ENCODE measurements around the gene CCDC172.
"Not testable (repeated sequence)": the region's sequence is repeated elsewhere in the genome, so short reads cannot be mapped to it uniquely, and the experiment has no call there.

CCDC172 gene

DNA sequence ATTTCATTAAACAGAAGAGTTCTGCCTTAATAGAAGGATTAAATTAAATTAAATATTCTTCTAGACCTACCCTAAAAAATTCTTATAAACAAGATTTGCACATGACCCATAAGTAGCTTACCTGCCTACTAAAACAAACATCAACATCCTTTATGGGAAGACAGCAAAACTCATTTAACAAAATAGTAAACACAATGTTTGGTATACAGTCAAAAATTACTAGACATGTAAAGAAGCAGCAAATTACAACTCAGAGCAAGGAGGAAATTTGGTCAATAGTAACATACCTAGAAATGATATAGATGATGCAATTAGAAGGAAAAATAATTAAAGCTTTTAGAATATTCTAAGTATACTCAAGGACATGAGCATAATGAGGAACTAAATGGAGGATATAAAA, 27.9 kb downstream of the CCDC172 start:
- no peak for DNase-seq

- DNase-seq: no peak
Observed at GRCh38 chr10:116353817-116354216, 29.6 kb downstream of the CCDC172 start.

DNA sequence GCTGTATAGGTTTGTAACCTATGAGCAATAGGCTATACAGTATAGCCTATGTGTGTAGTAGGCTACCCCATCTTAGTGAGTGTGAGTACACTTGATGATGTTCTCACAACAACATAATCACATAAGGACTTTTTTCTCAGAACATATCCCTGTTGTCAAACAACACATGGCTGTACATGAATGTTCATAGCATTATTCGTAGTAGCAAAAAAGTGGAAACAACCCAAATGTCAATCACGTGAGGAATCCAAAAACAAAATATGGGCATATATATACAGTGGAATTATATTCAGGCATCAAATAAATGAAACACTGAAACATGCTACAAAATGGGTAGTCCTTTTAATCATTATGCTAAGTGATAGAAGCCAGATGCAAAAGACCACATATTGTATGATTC, 31.1 kb downstream of the CCDC172 start:
- DNase-seq: no peak

GRCh38 chr10:116356833-116357232, 32.6 kb downstream of the CCDC172 start:
- DNase-seq: no peak

DNA sequence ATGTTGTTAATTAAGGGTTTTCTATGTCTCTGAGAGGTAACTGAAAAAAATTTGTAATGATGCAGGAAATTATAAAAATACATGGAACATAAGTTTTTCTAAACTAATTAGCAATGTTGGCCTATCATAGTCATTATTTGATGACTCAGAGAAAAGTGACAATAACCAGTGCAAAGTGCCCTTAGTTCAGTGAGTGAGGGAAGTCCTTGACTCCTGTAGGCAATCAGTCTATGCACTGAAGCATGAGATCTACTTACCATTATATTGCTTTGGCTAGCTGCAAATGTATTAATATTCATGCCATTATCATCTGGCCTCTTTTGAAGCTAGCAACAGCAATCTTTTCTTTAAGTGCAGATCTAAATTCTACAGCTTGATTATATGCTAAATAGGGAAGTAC, 40.6 kb downstream of the CCDC172 start:
- no peak for DNase-seq

DNA sequence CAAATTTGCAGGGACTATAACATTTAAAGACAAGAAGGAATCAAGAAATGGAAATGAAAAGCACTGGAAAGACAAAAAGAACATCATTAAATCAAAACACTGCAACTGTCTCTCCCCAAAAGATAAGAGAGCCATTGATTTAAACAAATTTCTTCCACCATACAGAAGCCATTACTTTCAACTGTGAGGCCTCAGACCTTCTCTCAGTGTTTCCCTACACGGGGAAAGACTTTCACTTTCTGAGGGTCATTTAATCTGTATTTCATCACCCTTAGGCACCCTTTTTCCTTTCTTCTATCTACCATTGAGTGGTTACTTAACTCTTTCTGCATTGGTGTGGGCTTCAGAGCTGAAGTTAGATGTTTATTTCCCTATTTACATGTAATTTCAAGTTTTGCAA, 47.5 kb downstream of the CCDC172 start:
- DNase-seq: no peak

GRCh38 chr10:116382290-116382689, 58.0 kb downstream of the CCDC172 start:
- DNase-seq: no peak

GRCh38 chr10:116385311-116385710, 61.1 kb downstream of the CCDC172 start:
- no peak for DNase-seq

GRCh38 chr10:116385994-116386809, 62.0 kb downstream of the CCDC172 start:
- no peak for DNase-seq

DNA sequence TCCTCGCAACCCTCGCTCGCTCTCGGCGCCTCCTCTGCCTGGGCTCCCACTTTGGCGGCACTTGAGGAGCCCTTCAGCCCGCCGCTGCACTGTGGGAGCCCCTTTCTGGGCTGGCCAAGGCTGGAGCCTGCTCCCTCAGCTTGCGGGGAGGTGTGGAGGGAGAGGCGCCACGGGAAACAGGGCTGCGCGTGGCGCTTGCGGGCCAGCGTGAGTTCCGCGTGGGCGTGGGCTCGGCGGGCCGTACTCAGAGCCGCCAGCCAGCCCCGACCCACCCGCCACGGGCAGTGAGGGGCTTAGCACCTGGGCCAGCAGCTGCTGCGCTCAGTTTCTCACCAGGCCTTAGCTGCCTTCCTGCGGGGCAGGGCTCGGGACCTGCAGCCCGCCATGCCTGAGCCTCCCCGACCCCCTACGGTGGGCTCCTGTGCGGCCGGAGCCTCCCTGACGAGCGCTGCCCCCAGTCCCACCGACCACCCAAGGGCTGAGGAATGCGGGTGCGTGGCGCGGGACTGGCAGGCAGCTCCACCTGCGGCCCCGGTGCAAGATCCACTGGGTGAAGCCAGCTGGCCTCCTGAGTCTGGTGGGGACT, 69.1 kb downstream of the CCDC172 start:
- not testable (repeated sequence) for DNase-seq

GRCh38 chr10:116395223-116395985, 71.2 kb downstream of the CCDC172 start:
- DNase-seq: no peak

DNA sequence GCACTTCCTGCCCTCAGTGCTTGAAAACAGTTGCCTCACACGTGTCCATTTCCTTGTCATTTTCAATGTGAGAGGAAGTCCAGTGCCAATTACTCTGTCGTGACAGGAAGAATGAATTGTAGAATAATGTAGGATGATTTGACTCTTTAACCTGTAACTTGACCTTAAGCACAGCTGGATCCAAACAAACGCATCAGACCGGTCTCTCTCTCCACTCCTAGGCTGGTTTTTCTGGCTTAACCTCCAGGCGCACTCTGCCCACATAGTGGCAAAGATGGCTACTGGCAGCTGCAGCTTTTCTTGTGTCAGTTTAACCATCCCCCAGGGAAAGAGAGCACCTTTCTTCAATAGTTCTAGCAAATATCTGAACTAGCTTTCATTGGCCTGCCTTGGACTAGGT, 74.0 kb downstream of the CCDC172 start:
- DNase-seq: no peak

GRCh38 chr10:116402858-116403257, 78.6 kb downstream of the CCDC172 start:
- DNase-seq: no peak

- DNase-seq: no peak
Observed at GRCh38 chr10:116403740-116404250, 79.5 kb downstream of the CCDC172 start.

DNA sequence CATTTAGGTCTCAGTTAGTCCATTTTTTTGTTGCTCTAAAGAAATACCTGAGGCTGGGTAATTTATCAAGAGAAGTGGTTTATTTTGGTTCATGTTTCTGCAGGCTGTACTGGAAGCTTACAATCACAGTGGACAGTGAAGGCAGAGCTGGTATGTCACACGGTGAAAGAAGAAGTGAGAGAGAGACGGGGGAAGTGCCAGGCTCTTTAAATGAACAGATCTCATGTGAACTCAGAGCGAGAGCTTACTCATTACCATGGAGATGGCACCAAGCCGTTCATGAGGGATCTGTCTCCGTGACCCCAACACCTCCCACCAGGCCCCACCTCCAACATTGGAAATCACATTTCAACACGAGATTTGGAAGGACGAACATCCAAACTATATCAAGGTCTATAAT, 84.5 kb downstream of the CCDC172 start:
- DNase-seq: no peak

DNA sequence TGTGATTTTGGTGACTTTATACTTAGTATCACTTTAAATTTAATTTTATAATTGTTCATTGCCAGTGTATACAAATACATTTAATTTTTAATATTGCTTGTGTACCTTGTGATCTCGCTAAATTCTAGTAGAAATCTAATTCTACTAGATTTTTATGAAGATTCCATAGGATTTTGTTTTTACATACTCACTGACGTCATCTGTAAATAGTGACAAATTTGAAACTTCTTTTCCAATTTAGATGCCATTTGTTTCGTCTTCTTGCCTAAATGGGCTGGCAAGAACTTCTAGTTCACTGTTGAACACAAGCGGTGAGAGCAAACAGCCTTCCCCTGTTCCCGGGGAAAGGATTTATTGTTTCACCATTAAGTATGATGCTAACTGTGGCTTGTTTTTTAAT, 86.1 kb downstream of the CCDC172 start:
- DNase-seq: no peak

GRCh38 chr10:116417821-116418220, 93.6 kb downstream of the CCDC172 start:
- DNase-seq: no peak

DNA sequence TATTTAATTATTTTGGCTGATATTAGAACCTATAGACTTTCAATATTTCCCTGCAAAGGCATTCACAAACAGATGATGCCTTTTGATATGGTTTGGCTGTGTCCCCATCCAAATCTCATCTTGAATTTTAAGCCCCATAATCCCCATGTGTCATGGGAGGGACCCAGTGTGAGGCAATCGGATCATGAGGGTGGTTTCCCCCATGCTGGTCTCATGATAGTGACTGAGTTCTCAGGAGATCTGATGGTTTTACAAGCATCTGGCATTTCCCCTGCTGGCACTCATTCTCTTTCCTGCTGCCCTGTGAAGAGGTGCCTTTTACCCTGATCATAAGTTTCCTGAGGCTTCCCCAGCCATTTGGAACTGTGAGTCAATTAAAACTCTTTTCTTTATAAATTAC, 94.1 kb downstream of the CCDC172 start:
- no peak for DNase-seq

DNA sequence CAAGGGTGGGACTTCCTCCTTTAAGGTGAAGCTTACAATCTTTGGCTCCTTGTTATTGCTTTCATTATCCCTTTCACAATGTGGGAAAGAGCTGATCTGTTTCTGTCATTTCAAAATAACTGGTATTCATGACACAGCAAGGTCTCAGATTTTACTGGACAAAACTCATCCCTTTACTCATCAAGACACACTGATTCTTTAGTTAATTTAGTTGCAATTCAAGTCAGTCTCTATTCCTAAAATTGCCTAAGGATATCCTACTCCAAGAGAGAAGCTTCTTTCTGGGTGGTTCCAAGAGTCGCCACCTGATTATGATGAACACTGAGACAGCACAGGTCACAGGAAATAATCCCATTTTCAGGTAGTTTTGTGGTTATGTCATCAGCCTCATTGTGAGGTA, 97.6 kb downstream of the CCDC172 start:
- DNase-seq: no peak

- DNase-seq: no peak
Observed at GRCh38 chr10:116427671-116428070, 103.4 kb downstream of the CCDC172 start, which contains the start of gene PNLIPRP3. Gene PNLIPRP3 (plus strand): TSS chr10:116427847. CDS start chr10:116428013, 166 bp downstream.

DNA sequence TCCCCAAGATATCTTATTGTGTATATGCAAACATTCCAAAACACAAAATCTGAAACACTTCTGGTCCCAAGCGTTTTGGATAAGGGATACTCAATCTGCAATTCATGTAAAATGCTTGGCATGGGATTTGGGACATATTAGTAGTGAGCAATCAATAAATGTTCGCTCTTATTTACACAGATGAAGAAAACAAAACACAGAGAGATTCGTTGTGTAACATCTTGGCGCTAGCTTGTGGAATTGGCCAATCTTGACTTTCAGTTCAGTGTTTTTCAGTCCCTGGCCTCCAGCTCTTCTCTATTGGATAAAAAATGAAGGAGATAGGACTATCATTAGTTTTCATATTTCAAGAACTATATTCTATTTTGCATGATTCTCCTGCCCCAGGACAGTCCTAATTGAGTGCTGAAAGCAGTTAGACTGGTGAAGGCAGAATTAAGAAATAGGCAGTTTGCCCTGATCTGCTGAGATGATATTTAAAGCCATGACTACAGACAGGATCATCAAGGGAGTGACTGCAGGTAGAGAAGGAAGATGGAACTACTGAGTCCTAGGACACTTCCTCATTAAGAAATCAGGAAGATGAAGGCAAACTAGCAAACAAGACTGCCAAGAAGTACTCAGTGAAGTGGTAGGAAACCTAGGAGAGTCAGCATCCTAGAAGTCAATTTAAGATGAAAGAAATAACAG, 105.2 kb downstream of the CCDC172 start:
- no peak for DNase-seq

All from stimulated activated CD4-positive, alpha-beta T cell treated with anti-CD3 and anti-CD28 coated beads, Interleukin-4, amount 100 ng/mL, for 4 hours (primary cell).